CD14-positive monocyte (primary cell): Measurements from ENCODE around the gene NEK9. TPM values are rescaled to one million over a fixed set of nuclear protein-coding genes. Genes with fewer than 3 reads are reported as not detected.

Experiments
- DNase-seq, 3 donors: peaks; one replicate each; pipeline ENCODE4 v3.0.0-alpha.2; 2011 to 2022
- H2AFZ ChIP-seq: 2 replicates; pipeline ENCODE4 v1.6.0; 2012; ENCODE audit warnings: mild to moderate bottlenecking, low read depth, low read length, inconsistent platforms; ENCODE audit not compliant: insufficient read depth, poor library complexity, severe bottlenecking
- H3K27ac ChIP-seq, 2 donors: 1 replicate in 1 of 2; 2 replicates in 1 of 2; pipeline ENCODE4 v1.5.1; 2012 to 2013; ENCODE audit warnings: low read length in 2 of 2, control low read depth in 1 of 2, inconsistent platforms in 1 of 2, low read depth in 1 of 2, mild to moderate bottlenecking in 1 of 2
- H3K27me3 ChIP-seq, 2 donors: one replicate each; pipeline versions ENCODE4 v1.6.0 to v1.6.1; 2011 to 2013; ENCODE audit warnings: low read length in 2 of 2; ENCODE audit not compliant: control insufficient read depth in 2 of 2, insufficient read depth in 2 of 2
- H3K36me3 ChIP-seq, 2 donors: replicated peaks in 1 of 2; 1 replicate in 1 of 2; 2 replicates in 1 of 2; pipeline versions ENCODE4 v1.5.1 to v1.6.1; 2012 to 2013; ENCODE audit warnings: low read length in 2 of 2, control low read depth in 1 of 2, inconsistent platforms in 1 of 2, mild to moderate bottlenecking in 1 of 2; ENCODE audit not compliant: insufficient read depth in 2 of 2, control insufficient read depth in 1 of 2
- H3K4me1 ChIP-seq, 2 donors: 1 replicate in 1 of 2; 2 replicates in 1 of 2; pipeline versions ENCODE4 v1.5.1 to v1.6.1; 2012 to 2013; ENCODE audit warnings: low read length in 2 of 2, control low read depth in 1 of 2, inconsistent platforms in 1 of 2, mild to moderate bottlenecking in 1 of 2, moderate library complexity in 1 of 2; ENCODE audit not compliant: insufficient read depth in 2 of 2, control insufficient read depth in 1 of 2
- H3K4me2 ChIP-seq: replicated peaks from 2 replicates; pipeline ENCODE3; 2012; ENCODE audit warnings: low read length, moderate library complexity, mild to moderate bottlenecking; ENCODE audit not compliant: poor library complexity, severe bottlenecking; ENCODE audit errors: extremely low read depth
- H3K4me3 ChIP-seq, 3 experiments: fragments of 200-600 bp in 1 of 3; sonication (generic) in 1 of 3; replicated peaks in 1 of 3; 1 replicate in 2 of 3; 2 replicates in 1 of 3; pipeline ENCODE4 v1.5.1; 2011 to 2013; ENCODE audit warnings: low read length in 3 of 3, mild to moderate bottlenecking in 3 of 3, control low read depth in 2 of 3, low read depth in 2 of 3, inconsistent platforms in 1 of 3, moderate library complexity in 1 of 3
- H3K79me2 ChIP-seq: 2 replicates; pipeline ENCODE4 v1.6.0; 2012; ENCODE audit warnings: mild to moderate bottlenecking, control low read depth, inconsistent platforms, low read length, moderate library complexity; ENCODE audit not compliant: insufficient read depth
- H3K9ac ChIP-seq: 2 replicates; pipeline ENCODE4 v1.6.0; 2017; ENCODE audit warnings: low read length, mild to moderate bottlenecking; ENCODE audit not compliant: insufficient read depth, poor library complexity, severe bottlenecking
- H3K9me3 ChIP-seq, 2 donors: replicated peaks in 1 of 2; 1 replicate in 1 of 2; 2 replicates in 1 of 2; pipeline versions ENCODE4 v1.5.1 to v1.6.1; 2012 to 2013; ENCODE audit warnings: low read length in 2 of 2, control low read depth in 1 of 2; ENCODE audit not compliant: control insufficient read depth in 1 of 2, insufficient read depth in 1 of 2
- H4K20me1 ChIP-seq: 2 replicates; pipeline ENCODE4 v1.6.0; 2012; ENCODE audit warnings: mild to moderate bottlenecking, low read length, control low read depth, moderate library complexity; ENCODE audit not compliant: insufficient read depth
- H3K27ac Mint-ChIP-seq, 7 donors: one replicate each; pipeline ENCODE4 v1.8.0; 2020; ENCODE audit warnings: mild to moderate bottlenecking in 7 of 7, mixed read lengths in 7 of 7, moderate library complexity in 6 of 7, inconsistent platforms in 2 of 7
- H3K27me3 Mint-ChIP-seq, 3 donors: one replicate each; pipeline ENCODE4 v1.8.0; 2021 to 2022; ENCODE audit warnings: low read depth in 3 of 3, mild to moderate bottlenecking in 3 of 3, mixed read lengths in 3 of 3, moderate library complexity in 3 of 3, inconsistent platforms in 1 of 3
- H3K36me3 Mint-ChIP-seq, 2 donors: one replicate each; pipeline ENCODE4 v1.8.0; 2020; ENCODE audit warnings: mixed read lengths in 2 of 2, inconsistent platforms in 1 of 2, mild to moderate bottlenecking in 1 of 2
- H3K4me1 Mint-ChIP-seq: one replicate; pipeline ENCODE4 v1.8.0; 2020; ENCODE audit warnings: mild to moderate bottlenecking, mixed read lengths
- H3K4me3 Mint-ChIP-seq, 2 donors: one replicate each; pipeline ENCODE4 v1.8.0; 2020; ENCODE audit warnings: mild to moderate bottlenecking in 2 of 2, mixed read lengths in 2 of 2, moderate library complexity in 1 of 2
- H3K9me3 Mint-ChIP-seq, 7 donors: one replicate each; pipeline ENCODE4 v1.8.0; 2020 to 2022; ENCODE audit warnings: mixed read lengths in 7 of 7, mild to moderate bottlenecking in 6 of 7, moderate library complexity in 6 of 7, inconsistent platforms in 2 of 7
- WGBS: methylation state at CpG from one replicate; pipeline ENCODE4 v1.1.5; 2013; ENCODE audit warnings: missing lambda C conversion rate; ENCODE audit not compliant: insufficient coverage; 5-methylcytosine and 5-hydroxymethylcytosine counted together
- intact Hi-C, 2 donors: fragments of 100-400 bp; cut with micrococcal nuclease; formaldehyde crosslinking; loops; one replicate each; pipeline versions ENCODE4 v1.15.0 to v1.15.1; 2023
- polyA plus RNA-seq, 3 donors: library from polyadenylated mRNA; depleted of rRNA in 1 of 3; unstranded in 2 of 3; stranded (reverse) in 1 of 3; fragments of 300-500 nt in 2 of 3; fragments of >200 nt in 1 of 3; fragmentation: Illumina TruSeq in 2 of 3; gene quantifications; 1 replicate in 2 of 3; 2 replicates in 1 of 3; pipeline ENCODE4 v1.2.3, GENCODE V29; 2012 to 2021
- TF ChIP-seq, protein P1 (sequence below): fragments of 200-600 bp; IDR thresholded peaks from one replicate; pipeline ENCODE4 v1.8.0; 2022; ENCODE audit warnings: antibody characterized with exemption, mild to moderate bottlenecking

The NEK9 gene
- polyA plus RNA-seq, 3 donors = 8.9 to 27.8 (median 10.1) TPM

DNA sequence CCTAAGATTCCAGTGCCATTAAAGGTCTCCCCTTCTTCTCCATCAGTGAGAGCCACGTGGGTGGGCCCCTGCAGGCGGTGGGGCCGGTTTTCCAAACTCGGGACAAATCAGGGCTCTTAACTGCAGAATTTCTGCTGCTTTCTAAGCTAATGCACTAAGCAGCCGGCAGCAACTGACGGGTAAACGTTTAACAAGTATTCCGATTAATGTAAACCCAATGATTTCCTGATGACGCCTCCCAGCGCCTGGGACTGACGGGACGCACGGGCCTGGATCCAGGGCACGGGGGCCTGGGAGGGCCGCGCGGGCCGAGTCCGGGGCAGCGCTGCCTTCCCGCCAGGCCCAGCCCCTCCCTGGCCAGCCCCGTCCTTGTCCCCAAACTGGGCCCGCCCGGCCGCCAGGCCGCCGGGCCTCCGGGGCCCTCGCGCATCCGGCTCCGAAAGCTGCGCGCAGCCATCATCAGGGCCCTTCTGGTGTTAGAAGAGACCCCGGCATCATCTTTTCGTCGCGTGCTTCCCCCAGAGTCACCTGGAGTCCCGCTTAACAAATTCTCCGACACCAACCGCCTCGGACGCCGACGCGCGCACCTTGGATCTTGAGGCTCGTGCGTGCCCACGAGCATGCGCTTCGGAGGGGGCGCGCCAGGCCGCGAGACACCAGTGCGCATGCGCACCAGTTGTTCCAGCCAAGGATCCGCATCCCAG is 75.8 kb downstream of the NEK9 start, which contains the start of gene MLH3:
MLH3 (minus strand) TSS at position 616 of the 704 bp plus-strand sequence. CDS start 1,812 bp downstream, outside the sequence.
- Histone ChIP-seq H3K27me3 (no peaks in the 10 kb centered on the region), H3K4me1 (peaks cover 29 to 43% of the 10 kb centered on the region in 2 donors), H3K79me2 (peaks cover 20% of the 10 kb centered on the region), H3K4me3 (peak within 1 kb of the TSS; percentile 67 to 81 (median 75)), H2AFZ (peak within 1 kb of the TSS; percentile 88), H3K27ac (peak within 1 kb of the TSS; percentile 45 to 85), H4K20me1 (no peaks in the 10 kb centered on the region), H3K4me2 (peak within 1 kb of the TSS; percentile 84), H3K9ac (peak within 1 kb of the TSS; percentile 84), H3K36me3 (no peaks in the 10 kb centered on the region), H3K9me3 (no peaks in the 10 kb centered on the region)
- WGBS = under 1% methylated on average over 58 of the region's 59 CpGs
- Mint-ChIP-seq H3K4me3 (peak within 1 kb of the TSS; percentile 91 to 97), H3K4me1 (peaks cover 43% of the 10 kb centered on the region), H3K27me3 (no peaks in the 10 kb centered on the region), H3K36me3 (peaks cover 10 to 14% of the 10 kb centered on the region in 2 donors), H3K27ac (peak within 1 kb of the TSS; percentile 92 to 98 (median 96)), H3K9me3 (no peaks in the 10 kb centered on the region)
- TF ChIP-seq, protein P1, sequence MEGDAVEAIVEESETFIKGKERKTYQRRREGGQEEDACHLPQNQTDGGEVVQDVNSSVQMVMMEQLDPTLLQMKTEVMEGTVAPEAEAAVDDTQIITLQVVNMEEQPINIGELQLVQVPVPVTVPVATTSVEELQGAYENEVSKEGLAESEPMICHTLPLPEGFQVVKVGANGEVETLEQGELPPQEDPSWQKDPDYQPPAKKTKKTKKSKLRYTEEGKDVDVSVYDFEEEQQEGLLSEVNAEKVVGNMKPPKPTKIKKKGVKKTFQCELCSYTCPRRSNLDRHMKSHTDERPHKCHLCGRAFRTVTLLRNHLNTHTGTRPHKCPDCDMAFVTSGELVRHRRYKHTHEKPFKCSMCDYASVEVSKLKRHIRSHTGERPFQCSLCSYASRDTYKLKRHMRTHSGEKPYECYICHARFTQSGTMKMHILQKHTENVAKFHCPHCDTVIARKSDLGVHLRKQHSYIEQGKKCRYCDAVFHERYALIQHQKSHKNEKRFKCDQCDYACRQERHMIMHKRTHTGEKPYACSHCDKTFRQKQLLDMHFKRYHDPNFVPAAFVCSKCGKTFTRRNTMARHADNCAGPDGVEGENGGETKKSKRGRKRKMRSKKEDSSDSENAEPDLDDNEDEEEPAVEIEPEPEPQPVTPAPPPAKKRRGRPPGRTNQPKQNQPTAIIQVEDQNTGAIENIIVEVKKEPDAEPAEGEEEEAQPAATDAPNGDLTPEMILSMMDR = no peak
- intact Hi-C loops = no loop called here
- peak; percentile 73 to 78 (median 76) for DNase-seq

DNA sequence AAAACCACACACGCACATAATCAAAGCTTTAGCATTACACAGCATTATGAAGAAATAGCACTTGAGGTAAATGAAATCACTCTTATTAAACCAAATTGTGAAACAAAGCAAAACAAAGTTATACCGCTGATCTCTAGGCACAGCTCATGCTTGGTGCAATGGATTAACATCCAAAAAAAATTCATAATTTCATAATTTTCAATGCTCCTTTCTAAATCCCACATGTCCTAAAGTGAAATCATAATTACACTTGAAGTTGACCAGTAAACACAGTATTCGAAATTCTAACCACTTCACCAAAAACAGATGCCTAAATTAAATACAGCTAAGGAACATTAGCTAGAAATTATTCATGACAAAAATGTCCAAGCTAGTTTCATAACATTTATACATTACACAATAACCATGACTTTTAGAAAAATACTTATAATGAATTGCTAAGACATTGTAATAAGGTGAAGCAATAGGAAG is 77.1 kb downstream of the NEK9 start:
- Histone ChIP-seq H2AFZ (no peak overlapping the region), H3K9ac (no peak overlapping the region), H3K79me2 (peaks cover 20% of the 10 kb centered on the region), H3K4me3 (peak overlapping the region in 1 of 3 experiments; percentile 81), H3K4me1 (peaks cover 29 to 43% of the 10 kb centered on the region in 2 donors), H3K36me3 (no peaks in the 10 kb centered on the region), H3K27me3 (no peaks in the 10 kb centered on the region), H3K4me2 (peak overlapping the region; percentile 84), H3K27ac (peak overlapping the region; percentile 36 to 85), H3K9me3 (no peaks in the 10 kb centered on the region), H4K20me1 (no peaks in the 10 kb centered on the region)
- TF ChIP-seq, protein P1 = no peak
- Mint-ChIP-seq H3K4me3 (peak overlapping the region; percentile 60 to 91), H3K27me3 (no peaks in the 10 kb centered on the region), H3K36me3 (peaks cover 7 to 10% of the 10 kb centered on the region in 2 donors), H3K27ac (peak overlapping the region; percentile 91 to 98 (median 95)), H3K9me3 (no peaks in the 10 kb centered on the region), H3K4me1 (peaks cover 46% of the 10 kb centered on the region)
- no CpG with 5 or more reads among the region's 3 CpGs for WGBS
- intact Hi-C loops = no loop called here
- DNase-seq = peak; percentile 27 to 72 (median 56)
